HG02763 (cell line): ENCODE results near the gene ST8SIA5.

Source experiments
- ATAC-seq: cut with Tn5 transposase; IDR thresholded peaks from one replicate; pipeline ENCODE4 v1.9.1; 2021; ENCODE audit warnings: mild to moderate bottlenecking, moderate library complexity; ENCODE audit not compliant: unreplicated experiment

Gene ST8SIA5

DNA sequence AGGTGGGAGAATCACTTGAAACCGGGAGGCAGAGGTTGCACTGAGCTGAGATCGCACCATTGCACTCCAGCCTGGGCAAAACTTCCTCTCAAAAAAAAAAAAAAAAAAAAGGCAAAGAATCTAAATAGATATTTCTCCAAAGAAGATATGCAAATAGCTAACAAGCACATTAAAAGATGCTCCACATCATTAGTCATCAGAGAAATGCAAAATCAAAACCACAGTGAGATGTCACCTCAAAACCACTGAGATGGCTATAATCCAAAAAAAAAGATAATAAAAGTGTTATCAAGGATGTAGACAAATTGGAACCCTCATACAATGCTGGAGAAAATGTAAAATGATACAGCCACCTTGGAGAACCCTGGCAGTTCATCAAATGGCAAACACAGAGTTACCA, 8.4 kb downstream of the ST8SIA5 start:
- ATAC-seq, result no peak

DNA sequence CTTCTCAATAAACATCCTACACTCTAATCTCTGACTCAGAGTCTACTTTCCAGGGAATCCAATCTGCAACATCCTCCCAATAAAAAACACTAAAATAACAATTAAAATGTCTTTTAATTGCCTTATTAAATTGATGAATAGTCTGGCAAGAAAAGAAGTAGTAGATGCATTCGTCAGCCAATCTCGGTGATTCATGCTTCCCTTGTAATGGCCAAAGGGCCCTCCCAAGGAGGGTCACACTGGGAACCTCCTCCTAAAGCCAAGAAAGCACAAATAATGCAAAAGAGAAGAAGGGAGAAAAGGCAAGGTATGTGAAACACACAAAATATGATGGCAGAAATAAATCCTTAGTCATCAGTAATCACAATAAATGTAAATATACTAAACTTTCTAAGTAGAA, 16.8 kb downstream of the ST8SIA5 start:
- ATAC-seq, result no peak

DNA sequence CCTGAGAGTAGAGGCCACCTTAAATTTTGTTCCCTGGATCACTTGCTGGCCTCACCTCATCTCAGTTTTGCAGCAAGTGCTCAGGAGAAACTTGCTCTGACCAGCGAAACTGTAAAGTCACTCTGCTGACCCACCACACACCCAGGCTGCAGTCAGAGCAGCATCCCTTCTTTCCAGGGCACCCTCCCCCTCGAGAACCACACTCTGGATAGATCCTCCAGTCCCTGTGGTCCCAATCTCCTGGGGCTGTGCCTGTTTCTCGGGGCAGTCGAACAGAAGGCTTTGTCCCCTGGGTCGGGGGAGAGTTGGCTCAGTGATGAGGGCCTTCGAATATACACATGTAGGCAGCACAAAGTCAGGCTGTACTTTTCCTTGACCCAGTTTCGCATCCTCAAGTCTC, 18.4 kb downstream of the ST8SIA5 start:
- ATAC-seq, result no peak

DNA sequence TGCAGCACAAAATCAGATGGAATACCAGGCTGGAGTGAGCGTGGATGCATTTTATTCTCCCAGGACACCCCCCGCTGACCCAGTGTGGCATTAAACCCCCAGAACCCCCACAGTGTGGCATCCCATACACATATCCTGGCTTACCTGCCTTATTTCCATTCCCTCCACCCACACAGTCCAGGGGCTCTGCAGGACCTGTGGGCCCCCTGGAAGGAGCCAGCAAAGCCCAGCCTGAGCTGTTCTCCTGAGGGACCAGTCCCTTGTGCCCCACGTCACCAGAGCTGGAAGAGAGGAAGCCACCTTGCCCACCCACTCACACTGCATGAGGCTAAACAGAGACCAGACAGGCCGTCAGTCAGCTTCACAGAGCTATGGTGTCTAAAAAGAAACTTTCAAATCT, 20.1 kb downstream of the ST8SIA5 start:
- ATAC-seq, result no peak

DNA sequence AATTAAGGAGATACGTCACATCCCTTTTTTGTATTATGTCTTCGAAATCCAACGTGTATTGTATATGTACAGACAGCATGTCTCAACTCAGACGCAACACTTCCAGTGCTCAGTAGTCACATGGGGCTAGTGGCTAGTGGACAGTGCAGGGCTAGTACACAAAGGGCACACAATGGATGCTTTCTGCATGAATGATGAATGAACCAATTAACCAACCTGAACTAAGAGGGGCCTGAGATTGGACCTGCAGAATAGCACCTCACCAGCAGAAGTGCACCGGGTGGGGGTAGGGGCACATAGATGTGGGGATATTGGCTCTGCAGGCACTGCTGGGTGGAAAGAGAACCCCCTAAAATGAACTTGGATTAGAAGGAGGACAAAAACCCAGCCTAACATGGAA, 20.7 kb downstream of the ST8SIA5 start:
- ATAC-seq, result no peak

DNA sequence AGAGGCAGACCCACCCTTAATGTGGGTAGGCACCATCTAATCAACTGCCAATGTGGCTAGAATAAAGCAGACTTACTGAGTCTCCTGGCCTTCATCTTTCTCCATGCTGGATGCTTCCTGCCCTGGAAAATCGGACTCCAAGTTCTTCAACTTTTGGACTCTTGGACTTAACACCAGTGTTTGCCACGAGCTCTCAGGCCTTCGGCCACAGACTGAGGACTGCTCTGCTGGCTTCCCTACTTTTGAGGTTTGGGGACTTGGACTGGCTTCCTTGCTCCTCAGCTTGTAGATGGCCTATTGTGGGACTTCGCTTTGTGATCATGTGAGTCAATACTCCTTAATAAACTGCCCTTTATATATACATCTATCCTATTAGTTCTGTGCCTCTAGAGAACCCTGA, 21.9 kb downstream of the ST8SIA5 start:
- no peak for ATAC-seq

DNA sequence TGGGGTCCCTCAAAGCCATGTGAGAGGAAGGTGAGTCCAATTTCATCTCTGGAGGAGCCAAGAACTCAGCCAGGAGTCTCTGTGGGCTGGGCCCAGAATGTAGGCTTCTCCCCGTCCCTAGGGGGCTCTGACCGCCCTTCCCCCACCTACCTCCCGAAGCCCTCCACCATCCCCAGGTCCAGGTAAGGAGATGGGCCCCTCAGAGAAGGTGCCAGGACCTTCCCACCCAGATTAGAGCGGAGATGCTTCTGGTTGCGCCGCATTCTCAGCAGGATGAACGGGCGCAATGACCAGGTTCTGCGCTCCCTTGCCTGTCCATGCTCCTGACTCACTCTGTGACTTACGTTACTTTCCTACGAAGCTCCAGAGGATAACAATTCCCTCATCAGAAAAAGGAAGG, 23.0 kb downstream of the ST8SIA5 start:
- ATAC-seq, result no peak

DNA sequence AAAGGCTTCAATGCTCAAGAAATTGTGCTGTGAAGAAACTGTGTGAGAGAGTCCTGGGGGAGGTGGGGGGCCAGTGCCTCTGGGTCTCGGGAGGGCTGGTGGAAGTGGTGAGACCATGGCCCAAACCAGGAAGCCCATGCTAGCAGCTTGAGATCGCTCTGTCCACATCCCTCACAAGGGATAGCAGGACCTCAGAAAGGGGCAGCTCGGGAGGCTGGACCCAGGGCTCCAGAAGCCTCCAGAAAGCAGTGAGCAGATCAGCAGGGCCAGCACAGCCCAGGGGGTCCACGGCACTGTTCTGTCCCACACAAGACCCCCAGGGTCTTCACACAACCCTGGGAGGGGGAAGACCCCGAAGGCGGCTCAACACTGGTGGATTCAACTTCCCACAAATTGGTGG, 24.1 kb downstream of the ST8SIA5 start:
- no peak for ATAC-seq

DNA sequence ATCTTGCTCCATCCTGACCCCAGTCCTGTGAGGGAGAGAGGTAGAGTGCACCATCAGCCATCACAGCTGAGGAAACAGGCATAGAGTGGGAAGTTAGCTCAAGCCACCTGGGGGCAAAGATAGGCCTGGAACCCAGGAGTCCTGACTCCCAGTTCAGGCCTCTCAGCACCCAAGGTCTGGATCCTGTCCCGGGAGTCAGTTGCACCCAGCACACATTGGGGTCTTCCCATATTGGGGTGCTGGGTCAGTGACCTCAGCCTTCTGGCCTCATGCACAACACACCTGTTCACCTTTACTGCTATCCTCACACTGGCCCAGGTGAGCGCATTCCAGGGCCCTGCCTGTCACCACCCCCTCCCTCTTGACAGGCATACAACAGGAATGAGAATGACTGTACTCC, 24.7 kb downstream of the ST8SIA5 start:
- no peak for ATAC-seq

DNA sequence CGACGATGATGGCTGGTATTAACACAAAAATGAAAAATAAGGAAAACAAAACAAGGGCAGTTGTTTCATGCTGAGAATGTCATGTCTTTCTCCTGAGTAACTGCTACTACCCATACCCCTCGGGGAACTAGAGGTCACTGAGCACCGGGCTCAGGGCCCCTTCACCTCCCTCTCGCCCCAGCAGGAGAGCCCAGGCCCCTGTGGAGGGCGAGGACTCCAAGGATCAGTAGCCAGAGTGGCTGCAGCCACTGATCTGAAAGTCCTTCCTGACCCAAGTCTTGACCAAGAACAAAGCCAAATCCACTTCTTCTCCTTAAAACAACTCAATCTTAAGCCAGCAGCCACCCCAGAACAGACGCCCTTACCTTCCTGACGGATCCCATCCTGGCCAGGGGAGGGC, 25.5 kb downstream of the ST8SIA5 start:
- ATAC-seq, result no peak

DNA sequence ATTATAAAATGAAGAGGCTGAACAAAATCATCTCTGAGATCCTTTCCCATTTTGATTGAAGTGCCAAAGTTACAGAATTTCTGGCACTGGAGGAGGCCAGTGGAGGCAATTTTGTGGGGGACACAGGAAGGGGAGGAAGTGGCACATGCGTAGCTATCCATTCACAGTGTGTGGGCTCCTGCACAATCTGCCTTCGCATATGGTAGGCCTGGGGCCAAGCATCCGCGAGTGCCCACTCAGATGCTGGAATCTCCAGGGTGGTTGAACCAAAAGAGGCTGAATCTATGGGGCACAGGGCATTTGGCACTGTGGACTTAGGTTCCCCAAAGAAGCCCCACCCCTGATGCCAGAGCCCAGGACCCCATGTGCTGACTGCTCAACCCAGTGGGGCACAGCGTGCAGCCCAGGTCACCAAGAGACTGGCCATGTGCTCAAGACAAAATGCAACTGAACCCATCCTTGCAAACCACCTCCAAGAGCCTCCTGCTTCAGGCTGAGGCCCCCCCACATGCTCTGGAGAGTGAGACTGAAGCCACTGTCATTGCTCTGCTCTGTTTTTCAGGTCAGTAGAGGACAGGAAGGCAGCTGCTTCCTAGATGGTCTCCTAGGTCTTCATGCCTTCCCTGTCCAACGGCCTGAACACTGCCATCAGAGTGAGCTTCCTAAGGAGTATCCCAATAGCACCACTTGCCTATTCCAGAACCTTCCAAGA, 28.5 kb downstream of the ST8SIA5 start:
- ATAC-seq, result no peak

DNA sequence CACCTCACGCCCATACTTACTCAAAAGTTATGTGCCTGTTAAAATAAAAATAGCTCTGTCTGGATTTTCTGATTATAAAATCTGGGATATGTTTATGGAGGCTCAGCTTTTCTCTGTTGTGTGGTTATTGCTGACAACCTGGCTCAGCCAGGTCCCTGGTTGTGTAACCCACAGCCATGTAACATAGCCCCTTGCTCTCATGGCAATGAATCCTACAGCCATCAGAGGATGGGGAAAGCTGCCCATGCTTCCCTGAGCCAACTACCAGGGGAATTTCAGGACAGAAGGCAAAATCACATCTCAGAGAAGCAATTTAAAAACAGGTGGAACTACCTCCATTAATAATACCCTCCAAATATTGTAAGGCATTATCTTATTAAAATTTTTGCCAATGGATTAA, 29.7 kb downstream of the ST8SIA5 start:
- no peak for ATAC-seq

DNA sequence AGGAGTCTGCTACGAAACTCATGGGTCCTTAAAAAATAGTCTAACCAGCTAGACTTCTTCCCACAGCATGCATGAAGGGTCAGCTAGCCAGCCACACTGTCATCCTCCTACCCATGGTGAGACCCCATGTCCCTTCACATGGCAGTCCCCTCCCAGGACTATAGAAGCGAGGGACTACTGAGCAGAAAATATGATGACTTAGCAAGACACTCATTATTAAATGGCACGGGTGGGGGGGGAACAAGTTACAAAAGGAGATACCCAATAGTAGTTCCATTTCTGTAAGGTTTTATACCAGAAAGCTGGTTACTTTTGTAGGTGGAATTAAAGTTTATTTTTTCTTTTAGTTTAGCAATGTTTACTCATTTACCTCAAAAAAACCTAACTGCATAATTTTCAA, 31.5 kb downstream of the ST8SIA5 start:
- no peak for ATAC-seq

DNA sequence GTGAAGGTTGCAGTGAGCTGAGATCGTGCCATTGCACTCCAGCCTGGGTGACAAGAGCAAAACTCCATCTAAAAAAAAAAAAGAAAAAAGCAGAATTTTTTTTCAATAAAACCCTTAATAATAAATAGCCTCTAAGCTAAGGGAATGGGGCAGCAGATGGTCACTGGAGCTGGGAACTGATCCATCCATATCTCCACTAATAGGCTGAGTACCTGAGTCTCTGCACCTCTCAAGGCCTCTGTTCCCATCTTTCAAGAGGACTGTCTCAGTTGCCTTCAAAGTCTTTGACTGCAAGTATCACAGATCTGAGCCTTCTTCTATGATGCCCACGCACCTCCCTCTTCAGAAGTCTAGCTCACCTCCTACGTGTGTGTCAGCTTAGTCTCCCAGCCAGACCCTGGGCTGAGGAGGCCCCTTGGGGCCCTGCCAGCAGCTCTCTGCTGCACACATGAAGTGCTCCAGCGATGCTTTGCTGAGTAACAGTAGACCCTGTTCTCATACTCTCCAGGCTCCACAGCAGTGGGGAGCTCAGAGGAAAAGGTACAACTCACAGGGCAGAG, 32.9 kb downstream of the ST8SIA5 start:
- ATAC-seq, result no peak

DNA sequence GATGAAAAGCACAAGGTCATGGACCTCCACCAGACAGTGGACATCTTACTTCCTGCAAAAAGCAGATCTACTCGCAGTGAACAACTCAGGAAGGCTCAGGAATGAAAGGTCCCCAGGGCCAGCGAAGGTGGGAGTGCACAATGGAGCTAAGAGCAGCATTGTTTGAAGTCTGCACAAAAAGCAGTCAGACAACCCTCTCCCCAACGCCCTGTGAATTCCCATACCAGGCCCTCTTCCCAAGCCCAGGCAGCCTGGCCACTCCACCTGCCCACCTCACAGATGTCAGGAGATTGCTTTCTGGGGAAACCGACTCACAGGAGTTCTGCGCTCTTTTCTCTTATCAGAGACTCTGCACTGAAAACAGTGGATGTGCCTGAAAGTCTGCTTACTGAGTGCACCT, 34.8 kb downstream of the ST8SIA5 start:
- ATAC-seq, result no peak

DNA sequence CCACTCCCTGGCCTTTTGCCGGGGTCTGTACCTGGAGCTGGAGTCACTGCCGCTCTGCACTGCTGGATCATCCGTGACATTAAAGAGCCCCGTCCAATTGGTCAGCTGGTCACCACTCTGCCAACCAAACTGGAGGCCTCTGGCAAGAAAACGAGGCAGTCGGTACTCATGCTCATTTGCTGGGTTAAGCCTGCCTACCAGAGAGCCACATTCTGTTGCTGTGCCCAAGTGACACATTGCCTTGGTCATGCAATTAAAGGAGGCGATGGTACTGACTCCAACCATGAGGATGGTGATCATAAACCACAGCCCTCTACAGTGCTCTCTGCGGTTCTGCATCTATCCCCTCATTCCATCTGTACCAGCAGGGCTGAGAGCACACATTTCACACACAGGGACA, 35.5 kb downstream of the ST8SIA5 start:
- ATAC-seq, result no peak

DNA sequence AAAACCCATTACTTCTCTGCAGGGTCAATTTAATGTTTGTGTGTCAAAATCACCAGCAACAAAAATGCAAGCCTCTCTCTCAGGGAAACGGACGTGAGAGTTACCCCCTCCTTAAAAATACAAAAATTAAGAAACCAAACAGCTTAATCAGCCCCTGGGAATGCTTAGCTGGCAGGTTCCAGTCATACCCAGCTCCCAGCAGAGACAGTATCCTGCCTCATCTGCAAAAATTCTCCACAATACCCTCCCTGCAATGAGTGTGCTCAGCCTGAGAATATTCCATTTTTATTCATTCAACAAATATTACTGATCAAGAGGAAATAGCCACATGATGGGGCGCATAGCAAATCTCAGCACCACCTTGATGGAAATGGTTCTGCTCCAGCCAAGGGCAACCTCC, 36.3 kb downstream of the ST8SIA5 start:
- ATAC-seq, result no peak

DNA sequence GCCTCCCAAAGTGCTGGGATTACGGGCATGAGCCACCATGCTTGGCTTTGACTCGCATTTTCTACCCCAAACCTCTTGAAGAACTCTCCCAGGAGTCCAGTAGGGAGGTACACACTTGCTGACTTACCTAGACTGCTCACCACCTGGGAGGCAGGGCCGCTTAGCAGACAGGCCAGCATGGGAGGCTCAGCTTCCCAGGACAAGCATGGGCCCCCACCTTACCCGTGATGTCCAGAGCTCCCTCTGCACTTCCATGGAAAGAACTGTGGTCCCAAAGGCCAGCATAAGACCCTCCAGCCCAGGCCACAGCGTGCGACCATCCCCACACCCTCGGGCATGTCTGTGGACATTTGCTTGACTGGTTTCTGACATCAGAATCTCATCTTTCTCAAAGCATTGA, 36.8 kb downstream of the ST8SIA5 start:
- ATAC-seq, result no peak

DNA sequence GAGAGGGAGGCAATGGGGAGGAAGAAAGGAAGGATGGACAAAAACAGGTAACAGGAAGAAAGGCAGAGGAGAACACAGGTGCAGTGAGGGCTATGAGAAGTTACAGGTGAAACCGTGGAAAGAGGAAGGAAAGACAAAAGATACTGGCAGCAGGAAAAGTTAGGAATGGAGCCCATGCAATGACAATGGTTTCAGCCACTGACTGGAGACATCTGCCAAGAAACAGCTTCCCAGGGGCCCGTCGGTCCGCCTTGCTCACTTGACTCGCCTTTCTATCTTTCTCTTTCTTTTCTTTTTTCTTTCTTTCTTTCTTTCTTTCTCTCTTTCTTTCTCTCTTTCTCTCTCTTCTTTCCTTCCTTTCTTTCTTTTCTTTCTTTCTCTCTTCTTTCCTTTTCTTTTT, 37.5 kb downstream of the ST8SIA5 start:
- no peak for ATAC-seq

DNA sequence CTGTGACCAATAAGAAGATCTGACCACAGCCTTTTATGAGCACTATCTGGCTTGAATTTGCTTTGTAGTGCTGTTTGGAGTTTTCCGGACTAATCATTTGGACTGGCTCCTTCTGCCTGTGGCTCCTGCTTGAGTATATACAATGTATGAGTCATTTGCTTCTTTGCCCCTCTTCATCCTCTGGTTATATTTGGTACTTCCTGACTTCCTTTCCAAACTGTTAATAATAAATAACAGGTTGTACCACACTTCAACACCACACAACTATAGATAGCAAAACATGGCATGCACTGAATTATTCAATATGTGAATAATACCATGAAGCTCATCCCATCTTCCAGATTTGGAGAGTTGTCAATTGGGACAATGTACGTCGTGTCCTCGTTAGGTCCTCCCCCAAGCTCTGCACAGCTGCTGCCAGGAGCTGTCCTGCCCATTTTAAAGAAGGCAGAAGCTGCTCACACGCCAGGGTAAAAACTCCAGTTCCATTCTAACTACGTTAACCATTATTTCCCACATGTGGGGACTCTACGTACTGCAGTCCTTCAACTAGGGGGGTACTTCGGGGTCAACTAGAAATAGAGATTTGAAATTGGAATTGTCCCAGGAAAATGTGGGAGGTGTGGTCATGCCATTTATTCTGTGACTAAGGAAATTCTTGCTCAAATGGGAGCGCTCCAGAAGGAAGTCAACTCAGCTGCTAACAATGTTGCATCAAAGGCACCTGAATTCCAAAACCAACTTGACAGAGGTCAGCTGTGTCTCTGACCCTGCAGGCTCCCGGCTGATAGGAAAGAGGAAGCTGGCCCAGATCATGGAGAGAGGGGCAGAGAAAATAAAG, 38.1 kb downstream of the ST8SIA5 start:
- no peak for ATAC-seq

DNA sequence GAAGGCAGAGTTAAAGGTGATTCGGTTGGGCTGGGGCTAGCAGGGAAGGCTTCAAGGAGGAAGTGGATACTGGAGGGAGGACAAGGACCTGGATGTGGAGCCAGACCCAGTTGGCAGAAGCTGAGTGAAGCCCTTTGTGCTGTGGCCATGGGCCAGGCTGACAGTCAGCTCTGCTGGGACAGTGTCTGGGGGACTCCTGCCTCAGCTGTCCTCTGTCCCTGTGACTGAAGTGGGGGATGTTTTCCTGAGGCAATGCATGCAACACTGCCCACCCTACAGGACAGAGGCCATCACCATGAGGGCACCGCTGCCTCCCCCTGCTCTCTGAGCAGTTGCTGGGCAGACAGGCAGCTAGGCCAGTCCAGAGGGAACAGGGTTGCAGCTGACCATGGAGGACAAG, 40.0 kb downstream of the ST8SIA5 start:
- ATAC-seq, result no peak

DNA sequence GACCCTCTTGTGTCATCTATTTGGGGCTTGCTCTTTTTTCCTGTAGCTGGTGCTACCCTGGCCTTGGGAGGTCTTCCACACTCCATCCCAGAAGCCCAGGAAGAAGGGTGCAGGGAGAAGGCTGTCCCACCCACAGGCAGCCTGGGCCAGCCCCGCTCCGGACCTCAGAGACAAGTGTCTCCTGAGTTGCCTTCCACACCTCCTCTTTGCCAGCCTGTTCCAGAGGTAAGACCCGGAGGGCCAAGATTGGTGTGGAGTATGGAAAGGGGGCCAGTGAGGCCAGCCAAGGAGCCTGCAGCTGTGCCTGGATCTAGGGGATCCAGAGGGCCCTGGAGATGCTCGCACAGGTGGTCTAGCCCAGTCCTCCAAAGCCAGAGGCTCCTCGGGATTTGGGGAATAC, 40.5 kb downstream of the ST8SIA5 start:
- ATAC-seq, result no peak
